Adrenal gland (tissue), 12 donors: ENCODE data around the gene ARHGAP10. TPM values are rescaled to one million over a fixed set of nuclear protein-coding genes. Genes with fewer than 3 reads are reported as not detected.

Source experiments
- DNase-seq, 7 donors: peaks; one replicate each; pipeline ENCODE4 v3.0.0-alpha.2; 2019 to 2020
- H3K27ac ChIP-seq, 5 donors: fragments of 200-600 bp; sonication (generic) in 4 of 5; 1 replicate in 3 of 5; 2 replicates in 2 of 5; pipeline versions ENCODE4 v1.5.1 to v1.8.0; 2016 to 2020; ENCODE audit warnings: mild to moderate bottlenecking in 1 of 5
- H3K27me3 ChIP-seq: fragments of 200-600 bp; 2 replicates; pipeline ENCODE4 v1.8.0; 2021
- H3K36me3 ChIP-seq, 2 donors: fragments of 200-600 bp; replicated peaks in 1 of 2; 1 replicate in 1 of 2; 2 replicates in 1 of 2; pipeline versions ENCODE4 v1.5.1 to v1.8.0; 2018 to 2022
- H3K4me1 ChIP-seq, 2 donors: fragments of 200-600 bp; replicated peaks in 1 of 2; 1 replicate in 1 of 2; 2 replicates in 1 of 2; pipeline versions ENCODE4 v1.5.1 to v1.8.0; 2018 to 2021
- H3K4me3 ChIP-seq, 4 donors: fragments of 200-600 bp; sonication (generic) in 3 of 4; one replicate each; pipeline ENCODE4 v1.5.1; 2016 to 2018
- H3K9me3 ChIP-seq, 3 donors: fragments of 200-600 bp; sonication (generic) in 1 of 3; replicated peaks in 1 of 3; 1 replicate in 2 of 3; 2 replicates in 1 of 3; pipeline versions ENCODE4 v1.5.1 to v1.8.0; 2016 to 2021
- CTCF ChIP-seq, 6 experiments: fragments of 450-650 bp in 4 of 6; fragments of 200-600 bp in 2 of 6; sonication (generic) in 1 of 6; IDR thresholded peaks; 1 replicate in 5 of 6; 2 replicates in 1 of 6; pipeline versions ENCODE4 v1.5.1 to v1.8.0; 2016 to 2021; ENCODE audit warnings: antibody characterized with exemption in 6 of 6, mild to moderate bottlenecking in 2 of 6, moderate library complexity in 1 of 6
- POLR2A ChIP-seq, 2 donors: fragments of 450-650 bp; IDR thresholded peaks; one replicate each; pipeline ENCODE4 v1.6.1; 2017; ENCODE audit warnings: antibody characterized with exemption in 2 of 2, mild to moderate bottlenecking in 2 of 2, moderate library complexity in 1 of 2
- WGBS, 4 donors: extraction: QIAGEN DNeasy Blood & Tissue Kit in 2 of 4; methylation state at CpG; one replicate each; pipeline versions ENCODE4 v1.1.5 to v1.1.7; 2013 to 2017; 5-methylcytosine and 5-hydroxymethylcytosine counted together
- intact Hi-C, 2 donors: fragments of 100-400 bp; cut with DNase I; formaldehyde crosslinking; loops; one replicate each; pipeline versions ENCODE4 v1.14.1 to v1.15.0; 2022 to 2023
- polyA plus RNA-seq, 3 donors: library from polyadenylated mRNA; stranded (reverse); fragments of 200-250 nt in 2 of 3; fragments of 350-450 nt in 1 of 3; fragmentation: Illumina TruSeq in 1 of 3; extraction: RNeasy Lipid Tissue Mini Kit (QIAGEN cat#74804) in 1 of 3; gene quantifications; one replicate each; pipeline ENCODE4 v1.2.3, GENCODE V29; 2013 to 2014
- total RNA-seq, 9 donors: library from RNA; depleted of rRNA in 4 of 9; stranded (reverse); fragments of >200 nt in 4 of 9; fragments of 120-200 nt in 1 of 9; fragmentation: NEBNext Ultra II Directional in 1 of 9; extraction: Animal tissue kit (Norgen Biotek cat#: 25700) in 1 of 9; gene quantifications; one replicate each; pipeline versions ENCODE4 v1.1.0 to v1.2.4, GENCODE V29; 2013 to 2023
- donor health status: healthy with polysubstance abuse.
- donor health status: Bipolar disorder and iron deficiency.
- donor health status: DM: yes; HTN: yes; CAD: no.
- donor health status: DM: no; HTN: no; CAD: no.
- donor health status: DM: no; HTN: no; CAD: no.
- donor health status: DM: yes; HTN: yes; CAD: no.

ARHGAP10 gene
- total and polyA plus RNA-seq, 12 donors, result 7.0 to 40.8 (median 22.1) TPM

- Histone ChIP-seq H3K4me3 (no peak overlapping the region), H3K27me3 (no peaks in the 10 kb centered on the region), H3K4me1 (peaks cover 20 to 49% of the 10 kb centered on the region in 2 donors), H3K9me3 (no peaks in the 10 kb centered on the region), H3K27ac (peak overlapping the region in 3 of 5 donors; percentile 8 to 74 (median 41)), H3K36me3 (no peaks in the 10 kb centered on the region)
- no peak for TF ChIP-seq POLR2A (IDR thresholded peaks at IDR 0.05)
- TF ChIP-seq CTCF (IDR thresholded peaks at IDR 0.05), result no peak
- 91 to 96% (median 95%) methylated on average over 5 to 6 of the region's 6 CpGs for WGBS, 4 donors
- DNase-seq, result no peak
- intact Hi-C loops, result no loop called here
Measured at GRCh38 chr4:147820975-147821374, 89.1 kb downstream of the ARHGAP10 start.

DNA sequence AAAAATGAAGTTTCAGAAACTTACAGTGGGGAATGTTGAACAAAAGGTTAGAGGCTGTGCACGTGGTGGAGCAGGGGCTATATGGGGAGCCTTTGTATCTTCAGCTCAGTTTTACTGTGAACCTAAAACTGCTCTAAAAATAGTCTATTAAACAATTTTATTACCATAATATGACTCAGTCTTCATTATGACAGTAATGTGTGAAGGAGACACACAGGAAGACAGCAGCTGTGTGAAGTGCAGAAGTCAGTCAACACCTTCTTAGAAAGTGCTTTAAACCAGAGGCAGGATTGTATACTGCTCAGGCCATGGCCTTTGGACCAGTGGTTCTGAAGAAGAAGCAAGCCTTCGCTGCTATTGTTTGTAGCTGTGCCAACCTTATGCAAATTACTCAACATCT lies 89.7 kb downstream of the ARHGAP10 start:
- H3K4me1 ChIP-seq, result peaks cover 20 to 46% of the 10 kb centered on the region in 2 donors
- no peaks in the 10 kb centered on the region for H3K27me3 ChIP-seq
- no peaks in the 10 kb centered on the region for H3K36me3 ChIP-seq
- DNase-seq, result no peak
- H3K9me3 ChIP-seq, result no peaks in the 10 kb centered on the region
- peak overlapping the region; percentile 19 to 74 (median 41) for H3K27ac ChIP-seq
- WGBS, 4 donors, result 39 to 52% (median 44%) methylated on average over 2 of the region's 2 CpGs
- TF ChIP-seq CTCF (IDR thresholded peaks at IDR 0.05) (no peak), POLR2A (IDR thresholded peaks at IDR 0.05) (no peak)
- intact Hi-C loops, result no loop called here
- no peak overlapping the region for H3K4me3 ChIP-seq

GRCh38 chr4:147822128-147822527 lies 90.2 kb downstream of the ARHGAP10 start:
- intact Hi-C loops, result no loop called here
- Histone ChIP-seq H3K9me3 (no peaks in the 10 kb centered on the region), H3K27me3 (no peaks in the 10 kb centered on the region), H3K27ac (peak overlapping the region; percentile 19 to 74 (median 41)), H3K36me3 (no peaks in the 10 kb centered on the region), H3K4me1 (peaks cover 21 to 44% of the 10 kb centered on the region in 2 donors), H3K4me3 (no peak overlapping the region)
- TF ChIP-seq POLR2A (IDR thresholded peaks at IDR 0.05) (no peak), CTCF (IDR thresholded peaks at IDR 0.05) (peak in 1 of 6 experiments; percentile 14)
- DNase-seq, result peak; percentile 84 to 97 (median 95)

- Histone ChIP-seq H3K9me3 (no peaks in the 10 kb centered on the region), H3K27me3 (no peaks in the 10 kb centered on the region), H3K36me3 (no peaks in the 10 kb centered on the region), H3K27ac (peak overlapping the region in 3 of 5 donors; percentile 38 to 74 (median 66)), H3K4me3 (no peak overlapping the region), H3K4me1 (peaks cover 24 to 38% of the 10 kb centered on the region in 2 donors)
- WGBS, 4 donors, result 87 to 94% (median 91%) methylated on average over 3 of the region's 3 CpGs
- TF ChIP-seq POLR2A (IDR thresholded peaks at IDR 0.05), result no peak
- no peak for TF ChIP-seq CTCF (IDR thresholded peaks at IDR 0.05)
- intact Hi-C loops, result no loop called here
- no peak for DNase-seq
Measured at GRCh38 chr4:147823130-147823529, 91.2 kb downstream of the ARHGAP10 start.
